DMS79 (cell line): ENCODE results near the gene KIAA1755.
"Not testable (repeated sequence)": the region's sequence is repeated elsewhere in the genome, so short reads cannot be mapped to it uniquely, and the experiment has no call there.

Source experiments
- DNase-seq: peaks from one replicate; lab custom pipeline; 2025; lab: John Stamatoyannopoulos, UW

KIAA1755 gene

DNA sequence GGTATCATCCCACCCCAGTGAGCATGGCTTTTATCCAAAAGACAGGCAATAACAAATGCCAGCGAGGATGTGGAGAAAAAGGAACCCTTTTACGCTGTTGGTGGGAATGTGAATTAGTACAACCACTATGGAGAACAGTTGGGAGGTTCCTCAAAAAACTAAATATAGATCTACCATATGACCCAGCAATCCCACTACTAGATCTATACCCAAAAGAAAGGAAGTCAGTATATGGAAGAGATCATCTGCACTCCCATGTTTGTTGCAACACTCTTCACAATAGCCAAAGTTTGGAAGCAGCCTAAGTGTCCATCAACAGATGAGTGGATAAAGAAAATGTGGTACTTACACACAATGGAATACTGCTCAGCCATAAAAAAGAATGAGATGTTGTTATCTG, 5.9 kb upstream of the KIAA1755 start:
- DNase-seq, result no peak

DNA sequence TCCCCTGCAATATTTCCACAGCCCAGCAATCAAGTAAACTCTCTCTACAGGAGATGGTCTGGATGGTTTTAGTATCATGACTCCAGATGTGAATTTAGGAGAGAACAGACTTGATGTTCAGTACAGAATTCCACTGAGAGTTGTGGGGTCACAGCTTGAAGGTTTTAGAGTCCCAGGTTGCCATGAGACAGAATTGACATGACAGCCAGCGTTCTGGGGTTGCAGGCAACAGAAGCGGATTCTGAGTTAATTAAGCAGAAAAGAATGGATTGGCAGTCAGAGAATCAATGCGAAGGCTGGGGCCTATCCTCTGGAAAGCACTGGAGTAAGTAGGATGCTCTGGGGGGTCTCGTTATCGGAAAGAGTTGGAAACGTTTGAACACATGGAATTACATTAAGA, 2.4 kb upstream of the KIAA1755 start:
- DNase-seq, result no peak

DNA sequence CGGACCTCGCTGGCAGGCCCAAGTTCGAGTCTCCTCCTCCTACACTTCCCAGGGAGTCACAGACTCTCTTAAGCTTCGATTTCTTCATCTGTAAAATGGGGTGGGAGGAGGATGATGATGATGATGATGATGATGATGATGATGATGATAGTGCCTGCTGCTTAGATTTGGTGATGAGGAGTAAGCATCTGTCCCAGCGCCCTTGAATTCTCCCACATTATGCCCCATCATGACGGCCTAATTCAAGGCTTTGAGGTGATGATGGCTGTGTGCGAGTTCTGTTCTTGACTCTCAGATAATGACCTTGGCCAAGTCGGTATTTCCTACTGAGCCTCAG, 487 bp upstream of the KIAA1755 start:
- no peak for DNase-seq

DNA sequence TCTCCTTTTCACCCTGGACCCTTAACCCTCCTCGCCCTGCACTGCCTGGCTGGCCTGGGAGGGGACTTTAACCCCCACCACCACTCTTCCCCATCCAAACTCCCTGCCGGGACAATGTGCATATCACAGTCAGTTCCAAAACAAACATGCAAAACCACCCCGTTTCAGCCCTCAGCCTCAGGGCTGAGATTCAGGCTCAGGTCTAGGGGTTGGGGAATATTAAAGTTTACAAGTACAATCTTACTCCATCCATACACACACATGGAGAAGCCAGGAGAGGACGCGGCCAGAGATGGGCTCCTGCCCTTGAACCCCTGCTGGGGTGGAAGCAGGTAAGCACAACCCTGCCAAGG, 534 bp downstream of the KIAA1755 start:
- DNase-seq, result no peak

DNA sequence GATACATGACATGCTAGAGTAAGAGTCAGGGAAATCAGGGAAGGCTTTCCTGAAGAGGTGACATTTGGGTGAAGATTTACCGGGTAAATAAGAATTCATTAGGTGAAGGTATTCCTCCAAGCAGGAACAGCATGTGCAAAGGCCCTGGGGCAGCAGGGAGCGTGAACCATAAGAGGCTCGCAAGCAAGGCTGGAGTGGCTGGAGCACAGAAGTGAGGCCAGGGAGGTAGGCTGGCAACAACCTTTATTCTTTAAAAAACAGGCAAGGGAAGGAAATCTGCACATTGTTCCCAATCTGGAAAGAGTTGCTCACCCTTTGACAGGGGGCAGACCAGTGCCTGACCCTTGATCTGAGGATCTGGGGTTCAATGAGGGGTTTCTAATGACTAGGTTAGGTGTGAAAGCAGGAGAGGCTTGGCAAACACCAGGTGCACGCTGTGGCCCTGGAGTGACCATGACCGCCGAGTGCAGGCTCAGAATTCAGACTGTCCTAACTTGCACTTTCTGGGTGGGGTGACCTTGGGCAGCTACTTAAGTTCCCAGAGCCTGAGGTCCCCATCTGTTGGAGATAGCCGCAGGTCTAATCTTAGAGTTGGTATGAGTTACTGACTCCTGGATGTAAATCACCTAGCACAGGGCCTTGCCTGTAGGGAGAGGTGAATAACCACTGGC, 1.9 kb downstream of the KIAA1755 start:
- DNase-seq, result no peak

DNA sequence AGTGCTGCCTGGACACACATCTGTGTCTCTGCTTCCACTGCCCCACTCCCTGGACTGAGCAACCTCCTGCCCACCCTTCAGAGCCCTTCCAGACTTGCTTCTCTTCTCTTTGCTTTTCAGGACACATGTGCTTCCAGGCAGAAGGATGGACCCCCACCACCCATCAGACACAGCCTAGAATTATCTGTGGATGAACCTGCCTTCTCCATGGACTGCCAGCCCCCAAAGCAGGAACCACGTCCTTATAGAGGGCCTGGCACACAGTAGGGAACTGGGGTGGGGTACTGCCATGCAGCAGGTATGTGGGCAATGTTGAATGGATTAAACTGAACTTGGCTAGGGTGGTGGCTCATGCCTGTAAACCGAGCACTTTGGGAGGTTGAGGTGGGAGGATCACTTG, 3.6 kb downstream of the KIAA1755 start:
- DNase-seq, result no peak

DNA sequence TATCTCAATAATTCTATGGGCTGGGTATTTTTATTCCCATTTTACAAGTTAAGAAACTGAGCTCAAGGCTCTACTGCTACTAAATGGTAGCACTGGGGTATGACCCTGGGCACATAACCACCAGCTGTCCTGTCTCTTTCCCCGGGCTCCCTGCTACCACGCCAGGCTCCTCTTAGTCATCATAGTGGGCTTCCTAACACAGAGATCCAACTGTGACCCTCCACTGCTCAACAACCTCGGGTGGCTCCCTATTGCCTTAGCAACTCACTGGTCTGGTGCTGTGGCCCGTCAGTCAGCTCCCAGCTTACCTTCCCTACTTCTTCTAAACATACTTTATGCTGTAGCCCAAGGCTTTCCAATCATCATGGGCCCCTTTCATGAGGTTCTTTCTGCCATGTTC, 4.5 kb downstream of the KIAA1755 start:
- no peak for DNase-seq

DNA sequence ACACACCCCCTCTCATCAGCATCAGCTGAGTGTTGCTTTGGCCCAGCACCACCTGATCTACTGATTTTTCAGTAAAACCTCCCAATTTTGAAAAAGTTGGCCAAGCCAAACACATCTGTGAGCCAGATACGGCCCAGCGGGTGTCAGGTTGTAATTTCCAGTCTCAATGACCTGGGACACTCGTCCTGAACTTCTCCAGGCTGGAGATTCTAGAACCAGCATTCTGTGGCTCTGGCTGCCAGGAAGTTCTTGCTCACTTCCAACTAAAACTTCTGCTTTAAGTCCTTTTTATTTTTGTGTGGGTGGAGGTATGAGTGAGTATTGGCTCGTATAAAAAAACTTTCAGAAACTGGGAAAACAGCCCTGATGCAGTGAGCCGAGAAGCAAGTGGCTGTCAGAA, 5.1 kb downstream of the KIAA1755 start:
- no peak for DNase-seq

DNA sequence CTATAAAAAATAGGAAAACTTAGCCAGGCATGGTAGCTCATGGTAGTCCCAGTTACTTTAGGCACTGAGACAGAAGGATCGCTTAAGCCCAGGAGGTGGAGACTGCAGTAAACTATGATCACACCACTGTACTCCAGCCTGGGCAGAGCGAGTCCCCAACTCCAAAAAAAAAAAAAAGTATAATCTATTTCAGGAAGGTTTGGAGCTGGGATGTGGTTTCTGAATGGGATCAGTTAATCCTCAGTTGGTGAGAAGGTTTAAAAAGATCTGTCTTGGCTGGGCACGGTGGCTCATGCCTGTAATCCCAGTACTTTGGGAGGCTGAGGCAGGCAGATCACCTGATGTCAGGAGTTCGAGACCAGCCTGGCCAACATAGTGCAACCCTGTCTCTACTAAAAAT, 5.9 kb downstream of the KIAA1755 start:
- DNase-seq, result not testable (repeated sequence)

DNA sequence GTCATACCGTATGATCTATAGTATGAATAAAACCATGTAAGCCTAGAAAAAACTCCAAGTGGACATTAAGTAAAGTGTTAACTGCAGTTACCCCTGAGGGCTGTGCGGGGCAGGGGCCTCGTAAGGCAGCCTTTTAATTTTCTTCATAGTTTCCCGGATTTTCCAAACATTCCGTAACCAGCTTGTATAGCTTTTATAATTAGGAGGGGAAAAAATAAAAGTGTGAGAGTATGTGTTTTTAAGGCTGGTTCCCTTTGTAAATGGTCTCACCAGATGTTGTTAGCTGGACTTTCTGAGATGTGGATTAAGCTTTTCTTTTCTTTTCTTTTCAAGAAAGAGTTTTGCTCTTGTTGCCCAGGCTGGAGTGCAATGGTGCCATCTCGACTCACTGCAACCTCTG, 7.0 kb downstream of the KIAA1755 start:
- no peak for DNase-seq

DNA sequence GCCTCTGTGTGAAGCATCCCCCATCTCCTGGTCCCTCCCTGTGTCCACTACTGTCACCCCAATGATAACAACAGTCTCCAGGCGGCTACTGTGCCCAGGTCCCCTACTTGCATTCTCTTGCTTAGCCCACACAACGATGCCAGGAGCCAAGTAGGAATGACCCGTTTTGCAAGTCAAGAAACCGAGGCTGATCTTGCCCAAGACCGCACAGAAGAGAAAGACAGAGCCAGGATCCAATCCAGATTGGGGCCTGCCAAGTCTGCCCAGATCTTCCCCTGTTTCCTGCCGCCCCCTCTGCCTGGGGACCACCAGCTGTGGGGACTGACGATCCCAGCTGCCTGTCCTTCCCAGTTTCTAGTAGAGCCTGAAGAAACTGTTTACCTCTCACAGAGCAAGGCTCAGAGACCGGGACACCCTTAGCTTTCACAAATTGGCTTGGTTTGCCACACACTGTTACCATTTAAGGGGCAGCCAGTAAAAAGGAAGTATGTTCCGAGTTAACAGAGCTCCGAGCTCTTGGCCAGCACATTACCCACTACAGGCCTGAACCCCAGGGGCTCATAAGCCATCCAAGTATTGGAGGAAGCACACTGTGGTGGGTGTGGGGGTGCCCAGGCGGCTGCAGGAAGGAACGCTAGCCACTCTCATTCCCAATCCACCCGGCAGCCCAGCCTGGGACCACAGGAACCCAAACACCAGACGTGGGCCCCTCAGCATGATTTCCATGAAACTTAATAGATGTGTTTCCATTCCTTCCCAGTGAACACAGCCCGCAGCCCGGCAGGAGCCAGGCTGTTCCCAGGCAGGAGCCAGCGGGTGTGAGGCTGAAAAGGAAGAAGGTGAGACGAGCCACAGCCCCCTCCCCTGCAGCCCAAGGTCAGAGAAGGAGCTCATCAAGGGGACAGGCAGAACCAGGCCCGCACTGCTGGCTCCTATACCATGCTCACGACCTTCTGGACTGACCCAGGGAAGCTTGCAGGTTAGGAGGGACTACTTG, 7.9 kb downstream of the KIAA1755 start:
- DNase-seq, result no peak

DNA sequence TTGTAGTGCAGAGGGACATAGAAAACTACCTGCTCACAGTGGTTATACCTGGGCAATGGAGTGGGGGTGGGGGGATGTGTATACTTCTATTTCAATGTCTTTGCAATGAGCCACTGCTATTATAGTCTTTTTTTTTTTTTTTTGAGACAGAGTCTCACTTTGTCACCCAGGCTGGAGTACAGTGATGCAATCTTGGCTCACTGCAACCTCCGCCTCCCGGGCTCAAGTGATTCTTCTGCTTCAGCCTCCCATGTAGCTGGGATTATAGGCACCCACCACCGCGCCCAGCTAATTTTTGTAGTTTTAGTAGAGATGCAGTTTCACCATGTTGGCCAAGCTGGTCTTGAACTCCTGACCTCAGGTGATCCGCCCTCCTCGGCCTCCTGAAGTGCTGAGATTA, 9.1 kb downstream of the KIAA1755 start:
- not testable (repeated sequence) for DNase-seq

DNA sequence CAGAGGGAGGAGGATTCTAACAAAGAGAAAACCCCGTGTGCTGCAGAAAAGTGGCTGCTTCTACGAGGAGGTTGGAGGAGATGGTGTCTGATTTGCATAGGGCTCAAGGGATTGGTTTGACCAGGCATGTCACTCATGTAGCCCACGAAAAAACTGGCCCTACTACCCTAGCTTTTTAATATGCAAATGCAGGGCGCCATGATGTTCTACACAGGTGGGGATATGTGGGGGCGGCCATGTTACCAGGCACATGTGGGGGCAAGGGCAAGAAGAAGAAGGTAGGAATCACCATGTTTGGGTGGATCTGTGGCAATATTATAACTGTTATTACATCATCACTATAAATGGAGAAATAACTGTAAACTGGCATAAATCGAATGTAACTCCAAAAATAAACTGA, 9.9 kb downstream of the KIAA1755 start:
- no peak for DNase-seq

DNA sequence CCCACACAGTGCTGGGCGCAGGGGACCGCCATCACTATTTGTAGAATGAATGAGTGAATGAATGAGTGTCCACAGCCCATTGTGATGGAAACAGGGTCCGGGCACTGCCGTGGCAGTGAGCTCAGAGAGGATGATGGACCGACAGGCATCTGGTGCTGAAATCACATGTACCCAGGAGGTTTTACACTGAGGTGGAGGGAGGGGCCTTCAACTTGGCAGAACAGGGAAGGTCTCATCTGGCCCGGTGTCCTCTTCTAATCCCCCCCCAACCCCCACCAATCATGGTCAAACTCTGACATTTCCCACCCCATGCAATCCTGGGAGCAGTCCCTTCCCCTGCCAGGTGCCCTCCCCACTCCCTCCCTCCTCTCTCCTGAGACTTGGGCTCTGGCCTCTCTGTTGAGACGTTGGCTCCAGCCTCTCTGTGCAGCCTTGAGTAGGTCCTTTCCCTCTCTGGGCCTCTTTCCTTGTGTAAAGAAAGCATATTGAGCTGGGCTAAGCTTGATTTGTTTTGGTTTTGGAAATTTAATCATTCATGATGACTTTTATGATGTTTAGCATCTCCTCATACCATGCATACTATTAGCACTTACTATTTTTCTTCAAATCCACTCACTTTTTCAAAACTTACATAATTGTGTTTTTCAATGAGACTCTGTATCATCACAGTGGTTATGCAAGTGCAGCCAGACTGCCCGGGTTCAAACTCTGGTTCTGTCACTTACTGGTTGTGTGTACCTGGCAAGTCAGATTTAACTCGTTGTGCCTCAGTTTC, 10.8 kb downstream of the KIAA1755 start:
- no peak for DNase-seq

DNA sequence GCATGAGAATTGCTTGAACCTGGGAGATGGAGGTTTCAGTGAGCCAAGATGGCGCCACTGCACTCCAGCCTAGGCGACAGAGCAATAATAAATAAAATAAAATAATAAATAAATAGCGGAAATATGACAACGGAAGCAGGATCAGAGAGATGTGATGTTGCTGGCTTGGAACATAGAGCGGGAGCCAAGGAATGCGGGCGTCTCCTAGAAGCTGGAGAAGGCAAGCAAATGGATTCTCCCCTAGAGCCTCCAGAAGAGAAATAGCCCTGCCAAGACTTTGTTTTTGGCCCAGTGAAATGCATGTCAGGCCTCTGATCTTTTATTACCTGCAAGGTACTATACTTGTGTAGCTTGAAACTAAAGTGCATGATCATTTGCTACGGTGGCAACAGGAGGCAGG, 12.4 kb downstream of the KIAA1755 start:
- no peak for DNase-seq

DNA sequence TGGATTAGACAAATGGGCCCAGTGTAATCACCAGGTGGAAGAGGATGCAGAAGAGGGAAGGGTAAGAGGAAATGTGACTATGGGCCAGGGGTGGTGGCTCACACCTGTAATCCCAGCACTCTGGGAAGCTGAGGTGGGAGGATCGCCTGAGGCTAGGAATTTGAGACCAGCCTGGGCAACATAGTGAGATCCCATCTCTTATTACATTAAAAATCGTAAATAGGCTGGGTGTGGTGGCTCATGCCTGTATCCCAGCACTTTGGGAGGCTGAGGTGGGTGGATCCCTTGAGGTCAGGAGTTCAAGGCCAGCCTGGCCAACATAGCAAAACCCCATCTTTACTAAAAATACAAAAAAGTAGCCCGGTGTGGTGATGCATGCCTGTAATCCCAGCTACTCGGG, 12.8 kb downstream of the KIAA1755 start:
- not testable (repeated sequence) for DNase-seq

DNA sequence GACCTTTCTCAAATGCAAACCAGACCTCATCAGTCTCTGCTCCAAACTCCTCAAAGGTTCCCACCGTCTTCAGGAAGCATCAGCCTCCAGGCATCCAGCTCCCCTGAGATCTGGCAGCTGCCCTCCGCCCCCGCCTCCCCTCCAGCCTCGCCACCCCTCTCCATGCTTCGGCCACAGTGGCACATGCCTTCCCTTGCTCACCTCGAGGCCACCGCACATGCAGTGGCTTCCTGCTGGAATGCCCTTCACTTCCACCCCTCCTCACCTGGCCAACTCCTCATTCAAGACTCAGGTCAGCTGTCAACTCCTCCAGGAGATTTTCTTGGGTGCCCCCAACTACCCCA, 13.4 kb downstream of the KIAA1755 start:
- DNase-seq, result no peak

DNA sequence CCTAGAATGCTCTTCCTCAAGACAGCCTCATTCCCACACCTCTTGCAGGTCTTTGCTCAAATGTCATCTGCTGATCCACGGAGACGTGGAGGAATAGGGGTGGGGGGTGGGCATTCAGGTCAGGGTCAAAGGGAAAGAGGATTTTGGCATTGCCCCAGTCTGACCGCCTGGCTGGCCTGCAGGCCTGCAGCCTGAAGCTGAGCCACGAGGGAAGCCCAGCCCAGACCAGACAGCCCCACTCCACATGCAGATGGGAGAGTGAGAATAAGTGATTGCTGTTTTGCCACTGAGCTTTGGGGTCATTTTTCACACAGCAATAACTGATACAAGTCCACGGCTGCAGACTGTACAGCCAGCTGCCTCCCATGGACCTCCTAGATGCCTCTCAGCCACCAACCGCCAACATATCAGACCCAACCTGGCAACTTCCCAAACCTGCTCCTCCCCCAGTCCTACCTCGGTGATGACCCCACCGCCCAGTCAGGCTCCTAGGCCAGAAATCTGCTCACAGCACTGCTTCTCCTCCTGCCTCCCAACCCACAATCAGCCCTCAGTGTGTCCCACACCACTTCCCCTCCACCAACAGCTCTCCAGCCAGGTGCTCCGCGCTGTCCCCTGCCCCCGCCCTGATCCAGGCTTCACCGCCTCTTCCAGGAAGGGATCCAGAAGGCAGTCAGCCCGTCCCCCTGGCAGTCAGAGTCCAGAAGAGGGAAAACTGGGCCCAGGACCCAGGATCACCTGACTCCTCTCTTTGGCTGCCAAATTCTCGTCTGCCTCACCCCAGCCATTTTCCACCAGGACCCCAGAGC, 14.0 kb downstream of the KIAA1755 start:
- no peak for DNase-seq

DNA sequence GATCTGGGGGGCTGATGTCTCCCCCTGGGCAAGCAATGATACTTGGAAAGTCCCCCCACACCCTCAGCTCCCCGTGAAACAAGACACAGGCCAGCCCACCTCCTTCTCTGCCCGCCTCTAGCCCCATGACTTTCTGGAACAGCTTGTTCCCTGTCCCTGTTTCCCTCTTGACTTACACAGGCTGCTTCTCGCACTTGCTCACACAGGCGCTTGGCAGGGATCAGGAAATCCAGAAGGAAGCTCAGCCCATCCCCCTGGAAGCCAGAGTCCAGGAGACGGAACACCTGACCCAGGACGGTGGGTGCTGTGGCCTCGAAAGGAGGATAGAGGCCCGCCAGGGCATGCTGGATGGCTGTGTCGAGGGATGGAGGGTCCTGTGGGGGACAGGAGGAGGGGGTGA, 14.8 kb downstream of the KIAA1755 start:
- DNase-seq, result no peak

DNA sequence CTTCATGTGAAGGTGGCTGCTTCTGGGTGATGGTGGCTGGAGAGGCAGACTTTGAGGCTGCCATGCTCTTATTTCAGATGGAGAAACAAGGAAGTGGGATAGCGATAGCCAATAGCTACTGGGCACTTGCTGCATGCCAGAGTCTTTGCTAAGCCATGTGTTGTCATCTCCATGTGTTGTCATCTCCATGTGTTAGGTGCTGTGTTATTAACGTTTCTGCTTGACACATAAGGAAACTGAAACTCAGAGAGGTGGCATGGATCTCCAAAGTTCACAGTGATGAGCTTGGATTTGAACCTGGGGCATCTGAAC, 16.9 kb downstream of the KIAA1755 start:
- no peak for DNase-seq

DNA sequence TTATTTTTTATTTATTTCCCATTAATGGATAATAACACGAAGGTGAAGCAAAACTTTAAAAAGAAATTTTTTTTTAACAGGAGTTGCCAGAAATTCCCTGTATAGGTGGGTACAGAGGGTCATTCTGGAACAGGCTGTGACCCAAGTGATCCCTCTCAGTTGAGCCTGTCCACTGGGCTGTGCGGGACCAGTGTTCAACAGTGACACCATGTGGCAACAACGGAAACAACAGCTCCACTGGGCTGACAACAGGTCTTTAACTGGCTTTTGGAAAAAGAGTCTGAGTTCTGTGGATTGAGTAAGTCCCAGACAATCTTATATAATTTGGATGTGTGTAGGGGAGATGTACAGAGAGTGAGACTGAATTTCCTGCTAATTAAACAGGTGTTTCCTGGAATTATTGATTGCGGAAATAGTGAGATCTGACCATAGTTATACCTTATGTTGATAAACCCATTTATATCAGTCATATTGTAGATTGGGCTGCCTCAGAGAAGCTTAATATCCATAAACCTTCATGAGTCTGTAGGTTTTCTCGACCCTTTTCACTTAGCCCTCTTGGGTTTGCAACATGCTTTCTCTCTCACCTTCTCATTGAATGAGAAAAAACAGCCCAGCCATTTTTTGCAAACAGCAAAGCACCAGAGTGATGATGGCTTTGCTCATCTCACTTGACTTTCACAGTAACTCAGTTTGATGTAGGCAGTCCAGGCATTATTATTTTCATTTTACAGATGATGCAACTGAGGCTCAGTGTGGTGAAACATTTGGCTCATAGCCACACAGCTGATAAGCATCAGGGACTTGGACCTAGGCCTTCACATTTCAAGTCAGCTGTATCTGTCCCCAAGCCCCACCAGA, 17.5 kb downstream of the KIAA1755 start:
- DNase-seq, result no peak
